Measurements from ENCODE around the gene TNRC6C.

TNRC6C gene

DNA sequence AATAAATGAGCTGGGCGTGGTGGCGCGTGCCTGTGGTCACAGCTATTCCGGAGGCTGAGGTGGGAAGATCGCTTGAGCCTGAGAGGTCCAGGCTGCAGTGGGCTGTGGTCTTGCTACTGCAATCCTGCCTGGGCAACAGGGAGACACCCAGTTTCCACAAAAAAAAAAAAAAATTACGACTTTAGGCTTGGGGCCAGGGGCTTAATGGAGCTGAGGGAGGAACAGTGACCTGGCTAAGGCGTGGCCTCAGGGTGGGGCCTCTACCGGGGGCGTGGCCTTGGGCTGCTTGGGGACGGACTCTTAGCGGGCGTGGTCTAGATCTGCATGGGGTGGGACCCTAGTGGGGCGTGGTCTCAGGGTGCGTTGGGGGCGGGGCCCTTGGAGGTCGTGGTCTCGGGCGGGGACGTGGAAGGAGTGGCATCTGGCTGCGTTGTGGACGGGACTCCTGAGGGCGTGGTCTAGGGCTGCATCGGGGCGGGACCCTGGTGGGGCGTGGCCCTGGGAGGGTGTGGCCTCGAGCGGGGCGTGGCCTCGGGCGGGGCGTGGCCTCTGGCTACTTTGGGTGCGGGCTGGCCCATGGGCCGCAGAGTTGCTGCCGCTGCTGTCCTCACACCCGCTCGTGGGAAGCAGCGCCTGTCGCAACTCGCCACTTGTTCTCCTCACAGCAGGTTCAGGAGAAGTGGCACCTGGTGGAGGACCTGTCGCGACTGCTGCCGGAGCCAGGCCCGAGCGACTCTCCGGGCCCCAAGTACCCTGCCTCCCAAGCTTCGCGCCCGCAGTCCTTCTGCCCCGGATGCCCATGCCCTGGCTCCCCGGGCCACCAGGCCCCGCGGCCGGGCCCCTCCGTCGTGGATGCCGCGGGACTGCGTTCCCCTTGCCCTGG lies 181.9 kb downstream of the TNRC6C start:
- no peak overlapping the region for H3K4me3 ChIP-seq (ENCODE audit: low read length)
- TF ChIP-seq ZNF274 (IDR thresholded peaks at IDR 0.05; ENCODE audit: low read depth, low read length), result no peak

DNA sequence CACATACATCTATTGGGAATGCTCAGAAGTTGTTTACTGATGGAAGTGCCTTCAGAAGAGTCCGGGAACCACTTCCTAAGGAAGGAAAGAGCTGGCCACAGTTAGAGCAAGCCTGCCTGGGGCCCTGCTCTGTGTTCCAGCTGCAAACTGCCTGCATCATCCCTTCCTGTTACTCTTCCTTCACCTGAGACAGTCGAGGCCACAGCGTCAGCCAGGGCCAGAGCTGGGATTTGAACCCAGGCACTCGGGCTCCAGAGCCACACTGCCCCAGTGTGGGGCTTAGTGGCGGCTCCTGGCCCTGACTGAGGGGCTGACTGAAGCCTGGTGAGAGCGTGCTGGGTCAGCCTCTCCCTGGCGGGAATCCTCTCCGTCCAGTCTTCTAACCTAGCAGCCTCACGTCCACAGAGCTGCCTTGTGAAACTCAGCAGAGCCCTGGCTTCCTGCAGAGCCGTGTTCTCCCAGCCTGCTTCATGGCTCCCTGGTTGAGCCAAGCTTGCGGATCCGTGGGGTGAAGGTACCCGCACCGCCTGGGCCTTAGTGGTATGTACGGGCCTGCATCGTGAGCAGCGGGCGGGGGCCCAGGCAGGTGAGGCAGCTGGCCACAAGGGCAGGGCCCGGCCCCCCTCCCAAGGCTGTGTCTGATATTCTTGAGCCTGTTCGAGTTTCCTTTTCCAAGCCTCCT lies 183.1 kb downstream of the TNRC6C start:
- TF ChIP-seq ZNF274 (IDR thresholded peaks at IDR 0.05; ENCODE audit: low read depth, low read length), result no peak

DNA sequence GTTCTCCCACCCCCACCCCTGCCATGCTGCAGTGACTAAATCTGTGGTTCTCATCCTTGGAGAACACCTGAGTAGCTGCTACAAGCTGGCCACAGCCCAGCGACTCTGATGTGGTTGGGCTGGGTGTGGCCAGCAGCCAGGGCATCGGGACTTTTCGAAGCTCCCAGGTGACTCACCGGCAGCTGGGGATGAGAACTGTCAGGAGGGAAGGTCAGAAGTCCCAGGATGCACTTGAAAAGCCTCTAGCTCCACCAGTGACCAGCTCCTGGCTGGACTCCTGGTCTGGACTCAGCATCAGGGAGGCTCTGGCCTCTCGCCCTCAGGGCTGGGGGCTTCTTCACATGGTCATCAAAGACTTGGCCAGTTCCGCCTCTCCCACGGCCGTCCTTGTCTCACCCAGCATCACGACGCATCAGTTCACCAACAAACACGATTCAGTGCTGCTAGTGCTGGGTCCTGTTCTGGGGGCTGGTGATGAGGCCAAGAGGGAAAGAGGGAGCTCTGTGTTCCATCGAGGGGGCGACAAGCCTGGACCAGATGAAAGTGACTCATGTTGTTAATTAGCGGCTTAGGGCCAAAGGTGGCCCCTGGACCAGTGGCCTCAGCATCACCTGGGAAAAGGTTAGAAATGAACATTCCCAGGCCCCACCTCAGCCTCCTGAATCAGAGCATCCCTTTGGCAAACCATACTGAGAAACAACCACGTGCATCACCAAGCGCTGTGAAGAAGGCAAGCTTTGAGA lies 183.8 kb downstream of the TNRC6C start:
- no peak overlapping the region for H3K4me3 ChIP-seq (ENCODE audit: low read length)
- no peak for TF ChIP-seq ZNF274 (IDR thresholded peaks at IDR 0.05; ENCODE audit: low read depth, low read length)

More for the DNA sequence above, 183.1 kb downstream of the TNRC6C start:
- no peak overlapping the region for H3K4me3 ChIP-seq (ENCODE audit: low read length)

DNA sequence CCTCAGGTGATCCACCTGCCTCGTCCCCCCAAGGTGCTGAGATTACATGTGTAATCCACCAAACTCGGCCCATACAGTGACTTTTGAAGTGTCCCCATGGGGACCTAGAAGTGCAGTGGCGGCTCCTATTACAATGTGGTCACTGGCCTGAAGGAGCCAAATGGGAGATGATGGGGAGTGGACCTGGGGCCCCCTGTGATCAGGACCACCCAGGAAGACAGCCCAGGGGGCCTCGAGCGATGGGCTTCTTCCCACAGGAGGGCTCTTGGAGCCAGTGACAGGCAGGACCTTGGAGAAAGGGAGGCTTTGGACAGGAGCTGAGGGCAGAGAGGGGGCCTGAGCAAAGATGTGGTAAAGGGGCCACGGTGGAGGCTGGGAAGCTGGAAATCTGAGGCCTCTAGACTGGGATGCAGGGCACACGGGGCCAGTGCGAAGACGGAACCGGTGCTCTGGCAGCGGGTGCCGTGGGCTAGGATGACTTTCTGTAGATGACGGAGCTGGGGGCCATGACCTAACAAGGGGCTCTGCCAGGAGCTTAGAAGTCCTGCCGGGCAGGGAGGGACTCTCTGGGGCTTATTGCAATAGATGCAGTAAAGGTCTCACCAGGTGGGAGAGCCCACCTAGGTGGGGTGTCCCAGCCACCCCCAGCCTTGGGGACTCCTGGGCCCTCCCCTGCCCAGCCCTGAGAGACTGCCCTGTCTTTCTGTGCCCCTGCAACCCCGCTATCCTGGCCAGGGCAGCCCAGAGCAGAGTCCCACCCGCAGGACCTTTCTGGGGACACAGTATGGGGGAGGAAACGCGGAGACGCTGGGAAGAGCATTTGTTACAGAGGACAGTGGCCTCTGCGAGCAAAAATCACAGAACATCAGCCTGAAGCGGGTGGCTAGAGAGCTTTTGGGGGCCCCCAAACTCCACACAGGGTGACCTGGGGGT lies 185.0 kb downstream of the TNRC6C start:
- no peak overlapping the region for H3K4me3 ChIP-seq (ENCODE audit: low read length)
- TF ChIP-seq ZNF274 (IDR thresholded peaks at IDR 0.05; ENCODE audit: low read depth, low read length), result no peak

DNA sequence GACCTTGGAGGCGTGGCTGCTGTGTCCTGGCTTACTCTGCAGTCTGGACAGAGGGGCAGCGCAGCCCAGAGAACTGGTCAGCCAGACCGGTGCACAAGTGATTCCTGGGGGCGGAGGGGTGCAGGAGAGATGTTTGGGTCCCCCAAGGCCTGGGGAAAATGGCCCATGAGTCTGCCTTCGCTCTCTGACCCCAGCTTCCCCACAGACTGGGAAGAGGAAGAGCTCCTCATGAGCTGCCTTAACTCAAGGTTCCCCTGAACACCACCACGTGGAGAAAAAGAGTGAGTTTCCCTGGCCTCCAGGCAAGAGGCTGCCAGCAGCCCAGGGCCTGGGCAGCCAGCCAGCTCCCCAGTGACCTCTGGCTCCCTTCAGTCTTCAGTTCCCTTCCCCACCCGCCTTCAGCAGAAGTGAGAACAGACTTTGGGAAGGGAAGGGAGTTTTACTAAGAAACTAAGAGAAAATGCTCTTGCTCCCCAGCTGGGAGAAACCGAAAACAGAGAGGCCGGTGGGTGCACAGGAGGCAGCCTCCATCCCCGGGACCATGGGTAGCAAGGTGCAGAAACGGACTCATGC lies 185.7 kb downstream of the TNRC6C start:
- no peak for TF ChIP-seq ZNF274 (IDR thresholded peaks at IDR 0.05; ENCODE audit: low read depth, low read length)
- no peak overlapping the region for H3K4me3 ChIP-seq (ENCODE audit: low read length)

DNA sequence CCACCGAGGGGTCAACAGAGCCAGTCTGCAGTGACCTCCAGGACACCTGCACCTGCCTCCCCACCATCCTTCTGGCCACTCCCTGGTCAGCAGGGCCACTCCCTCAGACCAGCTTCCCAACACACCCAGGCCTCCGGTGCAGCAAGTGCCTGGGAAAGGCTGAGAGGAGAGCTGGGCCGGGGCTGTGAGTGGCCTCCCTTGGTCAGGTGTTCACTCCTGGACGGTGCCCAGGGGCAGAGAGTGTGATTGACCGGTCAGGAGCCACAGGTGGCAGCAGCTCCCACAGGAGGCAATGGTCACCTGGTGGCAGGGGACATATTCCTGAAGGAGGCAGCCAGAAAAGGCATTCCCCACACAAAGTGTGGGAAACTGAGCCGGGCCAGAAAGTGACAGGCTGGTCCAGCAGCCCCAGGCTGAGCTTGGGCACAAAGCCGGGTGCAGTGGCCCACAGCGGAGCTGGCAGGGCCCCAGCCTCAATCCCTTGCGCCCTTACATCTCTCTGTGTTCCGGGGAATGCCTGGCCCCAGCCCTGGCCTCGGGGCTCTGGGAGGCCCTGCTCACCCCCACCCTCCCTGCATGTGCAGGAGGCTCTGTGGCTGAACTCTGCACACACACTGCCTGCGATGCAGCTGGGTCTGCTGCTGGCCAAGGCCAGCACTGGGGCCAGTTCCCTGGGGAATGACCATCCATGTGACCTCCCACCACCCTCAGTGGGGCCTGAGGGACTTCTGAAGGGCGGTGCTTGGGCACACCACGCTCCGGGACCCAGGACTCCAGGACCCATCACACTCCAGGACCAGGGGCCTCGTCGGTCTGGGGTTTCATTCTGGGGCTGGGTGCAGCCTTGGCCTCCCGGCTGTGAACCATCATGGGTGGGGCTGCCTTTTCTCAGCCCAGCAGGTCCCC lies 186.5 kb downstream of the TNRC6C start:
- no peak overlapping the region for H3K4me3 ChIP-seq (ENCODE audit: low read length)
- TF ChIP-seq ZNF274 (IDR thresholded peaks at IDR 0.05; ENCODE audit: low read depth, low read length), result no peak

DNA sequence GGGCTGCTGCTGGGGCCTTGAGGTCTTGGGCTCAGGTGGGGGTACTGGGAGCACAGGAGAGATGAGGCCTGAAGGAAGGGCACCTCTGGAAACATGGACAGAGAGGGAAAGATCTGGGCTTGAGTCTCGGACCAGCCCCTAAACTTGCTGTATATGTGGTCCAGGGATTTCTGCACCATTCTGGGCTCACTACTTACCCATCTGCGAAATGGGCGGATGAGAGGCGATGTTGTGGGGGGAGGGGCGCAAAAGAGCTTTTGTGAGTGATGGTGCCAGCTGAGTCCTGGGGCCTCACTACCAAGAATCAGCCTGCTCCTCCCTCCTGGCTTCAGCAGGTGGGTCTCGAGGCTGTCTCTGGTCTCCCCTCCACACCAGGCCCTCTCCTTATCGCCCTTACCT lies 188.0 kb downstream of the TNRC6C start:
- TF ChIP-seq ZNF274 (IDR thresholded peaks at IDR 0.05; ENCODE audit: low read depth, low read length), result no peak
- no peak overlapping the region for H3K4me3 ChIP-seq (ENCODE audit: low read length)

DNA sequence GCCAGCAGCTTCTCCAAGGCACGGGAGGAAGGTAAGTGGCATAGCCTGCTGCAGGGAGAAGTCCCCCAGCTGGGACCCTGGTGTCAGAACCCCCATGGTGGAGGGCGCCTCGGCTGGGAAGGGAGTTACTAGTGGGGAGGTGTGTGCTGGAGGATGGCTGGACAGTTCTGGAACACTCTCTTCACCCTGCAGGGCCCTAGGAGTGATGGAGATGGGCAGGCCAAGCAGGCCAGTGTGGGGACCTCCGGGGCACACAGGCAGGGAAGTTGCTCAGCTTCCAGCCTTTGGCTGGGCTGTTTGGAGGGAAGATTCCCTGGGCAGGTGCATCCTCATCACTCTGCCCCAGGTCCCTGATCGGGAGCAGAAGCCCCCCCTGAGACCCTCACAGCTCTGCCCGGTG lies 188.4 kb downstream of the TNRC6C start:
- no peak overlapping the region for H3K4me3 ChIP-seq (ENCODE audit: low read length)
- no peak for TF ChIP-seq ZNF274 (IDR thresholded peaks at IDR 0.05; ENCODE audit: low read depth, low read length)

DNA sequence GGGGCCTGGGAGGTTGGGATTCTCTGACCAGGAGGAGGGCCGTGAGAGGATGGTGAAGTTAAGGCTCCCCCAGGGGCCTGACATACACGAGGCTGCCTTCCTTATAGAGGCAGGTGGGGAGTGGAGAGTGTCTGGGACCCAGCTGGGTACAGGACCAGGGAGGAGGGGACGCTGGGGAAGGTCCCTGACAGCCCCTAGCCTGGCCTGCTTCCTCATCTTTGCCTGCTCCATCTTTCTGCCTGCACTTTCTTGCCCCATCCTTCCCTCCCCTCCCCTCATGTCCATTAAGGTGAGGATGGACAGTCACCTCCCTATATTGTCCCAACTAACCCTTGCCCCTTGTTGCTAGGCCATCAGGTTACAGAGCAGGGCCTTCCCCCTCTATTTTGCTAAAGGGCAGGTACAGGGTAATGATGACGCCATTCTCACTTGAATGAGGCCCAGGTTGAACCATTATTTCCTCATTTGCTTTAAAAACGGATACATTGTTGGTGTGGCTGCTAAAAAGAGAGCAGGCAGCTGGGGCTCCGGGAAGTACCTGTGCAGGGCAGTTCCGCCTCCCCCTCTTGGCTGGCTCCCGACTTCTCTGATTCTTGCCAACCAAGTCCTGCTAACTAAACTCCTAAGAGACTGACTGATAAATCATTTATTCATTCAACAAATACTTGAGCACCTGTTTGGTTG lies 189.0 kb downstream of the TNRC6C start:
- no peak overlapping the region for H3K4me3 ChIP-seq (ENCODE audit: low read length)
- TF ChIP-seq ZNF274 (IDR thresholded peaks at IDR 0.05; ENCODE audit: low read depth, low read length), result no peak

DNA sequence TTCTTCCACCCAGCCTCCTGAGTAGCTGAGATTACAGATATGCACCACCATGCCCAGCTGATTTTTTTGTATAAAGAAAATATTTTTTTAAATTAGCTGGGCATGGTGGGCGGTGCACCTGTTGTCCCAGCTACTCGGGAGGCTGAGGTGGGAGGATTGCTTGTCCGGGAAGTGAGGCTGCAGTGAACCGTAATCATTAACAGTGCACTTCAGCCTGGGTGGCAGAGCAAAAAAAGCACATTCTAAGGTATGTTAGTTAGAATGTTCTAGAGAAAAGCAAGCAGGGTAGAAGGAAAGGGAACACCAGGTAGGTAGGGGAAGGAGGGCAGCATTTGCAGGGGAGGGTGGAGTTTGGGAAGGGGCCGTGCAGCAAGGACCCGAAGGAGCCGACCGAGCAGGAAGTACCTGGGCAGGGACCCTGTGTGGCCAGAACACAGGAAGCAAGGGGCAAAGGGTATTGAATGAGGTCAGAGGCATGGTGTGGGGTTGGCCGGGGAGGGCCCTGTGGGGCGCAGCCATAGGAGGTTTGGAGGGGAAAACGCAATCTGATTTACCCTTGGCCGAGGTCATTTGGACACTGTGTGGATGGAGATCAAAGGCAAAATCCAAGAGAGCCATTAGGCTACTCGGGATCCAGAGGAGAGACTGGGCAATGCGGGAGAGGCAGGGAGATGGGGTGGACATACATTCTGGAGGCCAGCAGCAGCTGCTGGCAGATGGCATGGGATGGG lies 189.9 kb downstream of the TNRC6C start:
- no peak overlapping the region for H3K4me3 ChIP-seq (ENCODE audit: low read length)
- TF ChIP-seq ZNF274 (IDR thresholded peaks at IDR 0.05; ENCODE audit: low read depth, low read length), result no peak

DNA sequence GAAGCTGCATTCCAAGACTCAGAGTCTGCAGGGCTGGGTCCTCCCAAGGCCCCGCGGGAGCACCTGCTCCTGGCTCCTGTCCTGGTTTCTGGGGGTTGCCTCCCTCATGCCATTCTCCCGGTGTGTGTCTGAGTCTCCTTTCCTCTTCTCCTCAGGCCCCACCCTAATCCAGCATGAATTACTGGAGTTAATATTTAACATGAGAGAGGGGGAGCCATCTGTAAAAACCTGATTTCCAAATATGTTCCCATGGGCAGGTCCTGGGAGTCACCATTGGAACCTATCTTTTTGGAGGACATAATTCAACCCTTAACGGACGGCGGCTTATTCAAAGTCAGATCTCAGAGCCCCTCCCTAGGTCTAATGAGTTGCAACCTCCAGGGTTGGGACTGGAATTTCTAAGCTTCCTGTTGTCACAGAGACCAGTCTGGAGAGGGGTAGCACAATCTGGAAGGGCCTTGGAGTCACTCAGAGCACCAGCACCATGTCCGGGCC lies 193.1 kb downstream of the TNRC6C start:
- no peak for TF ChIP-seq ZNF274 (IDR thresholded peaks at IDR 0.05; ENCODE audit: low read depth, low read length)
- no peak overlapping the region for H3K4me3 ChIP-seq (ENCODE audit: low read length)
